Calu3 (cell line): ENCODE data around the gene KCNAB1. TPM values are rescaled to one million over a fixed set of nuclear protein-coding genes. Genes with fewer than 3 reads are reported as not detected.

Source experiments
- BruUV-seq: library from RNA; stranded (reverse); fragments of 400-500 nt; replicated peaks from 2 replicates; lab custom pipeline; 2021; lab: Mats Ljungman, UMichigan
- CTCF ChIA-PET: fragments of 300-600 bp; sonication (Branson Sonifier 250); formaldehyde crosslinking; loops from one replicate; lab custom pipeline; 2022; ENCODE audit warnings: antibody characterized with exemption; lab: Charles Lee
- DNase-seq: peaks from one replicate; pipeline ENCODE4 v3.0.0; 2022
- H3K27ac Mint-ChIP-seq: one replicate; pipeline ENCODE4 v1.8.0; 2022; ENCODE audit warnings: mixed read lengths; ENCODE audit not compliant: unreplicated experiment
- H3K27me3 Mint-ChIP-seq: one replicate; pipeline ENCODE4 v1.8.0; 2022; ENCODE audit warnings: mixed read lengths; ENCODE audit not compliant: unreplicated experiment
- H3K36me3 Mint-ChIP-seq: one replicate; pipeline ENCODE4 v1.8.0; 2022; ENCODE audit warnings: mild to moderate bottlenecking, moderate library complexity, mixed read lengths; ENCODE audit not compliant: insufficient read depth, unreplicated experiment
- H3K4me1 Mint-ChIP-seq: one replicate; pipeline ENCODE4 v1.8.0; 2022; ENCODE audit warnings: mild to moderate bottlenecking, low read depth, mixed read lengths; ENCODE audit not compliant: unreplicated experiment
- H3K4me3 Mint-ChIP-seq: one replicate; pipeline ENCODE4 v1.8.0; 2022; ENCODE audit warnings: mild to moderate bottlenecking, low read depth, moderate library complexity, mixed read lengths; ENCODE audit not compliant: unreplicated experiment
- H3K9me3 Mint-ChIP-seq: one replicate; pipeline ENCODE4 v1.8.0; 2022; ENCODE audit warnings: low read depth, mixed read lengths; ENCODE audit not compliant: unreplicated experiment
- CTCF ChIP-seq: fragments of 200-600 bp; IDR thresholded peaks from one replicate; pipeline ENCODE4 v1.8.0; 2022; ENCODE audit warnings: antibody characterized with exemption; ENCODE audit not compliant: unreplicated experiment
- intact Hi-C: fragments of 100-400 bp; cut with micrococcal nuclease; formaldehyde crosslinking; loops from one replicate; pipeline ENCODE4 v1.10.0; 2022; ENCODE audit not compliant: unreplicated experiment
- total RNA-seq: library from RNA; stranded (reverse); gene quantifications from 2 replicates; pipeline ENCODE4 v1.2.3, GENCODE V29; 2022

Gene KCNAB1
- total RNA-seq, 1 experiment from 2014 or later: 1.6 TPM

- intact Hi-C loops: no loop called here
- peak overlapping the region; percentile 14 for H3K27ac Mint-ChIP-seq
- H3K27me3 Mint-ChIP-seq: peaks cover 21% of the 10 kb centered on the region
- H3K4me1 Mint-ChIP-seq: peaks cover 22% of the 10 kb centered on the region
- no TSS peak for BruUV-seq
- no peaks in the 10 kb centered on the region for H3K36me3 Mint-ChIP-seq
- H3K4me3 Mint-ChIP-seq: no peak overlapping the region
- TF ChIP-seq CTCF: no peak
- peaks cover 2% of the 10 kb centered on the region for H3K9me3 Mint-ChIP-seq
- CTCF ChIA-PET: no interaction called here
- no peak for DNase-seq
Measured at GRCh38 chr3:156316076-156316475, 195.7 kb downstream of the KCNAB1 start.

GRCh38 chr3:156317462-156318074 lies 197.2 kb downstream of the KCNAB1 start:
- DNase-seq: no peak
- BruUV-seq: no TSS peak
- no peaks in the 10 kb centered on the region for H3K9me3 Mint-ChIP-seq
- H3K27ac Mint-ChIP-seq: peak overlapping the region; percentile 20
- CTCF ChIA-PET: interaction anchor here (0.7 to 1.5 kb wide), 4 partner anchors 10 to 99 kb away, joined by 3 read pairs; no protein-coding TSS in a partner anchor
- H3K4me1 Mint-ChIP-seq: peaks cover 22% of the 10 kb centered on the region
- H3K4me3 Mint-ChIP-seq: no peak overlapping the region
- H3K27me3 Mint-ChIP-seq: peaks cover 13% of the 10 kb centered on the region
- intact Hi-C loops: no loop called here
- no peaks in the 10 kb centered on the region for H3K36me3 Mint-ChIP-seq
- no peak for TF ChIP-seq CTCF

GRCh38 chr3:156321945-156322344 lies 201.6 kb downstream of the KCNAB1 start:
- BruUV-seq: no TSS peak
- CTCF ChIA-PET: interaction anchor here (0.5 kb wide), 1 partner anchor 1184 kb away, joined by 4 read pairs; no protein-coding TSS in a partner anchor
- Mint-ChIP-seq H3K27ac (no peak overlapping the region), H3K4me3 (no peak overlapping the region), H3K4me1 (peaks cover 13% of the 10 kb centered on the region), H3K27me3 (no peaks in the 10 kb centered on the region), H3K9me3 (no peaks in the 10 kb centered on the region), H3K36me3 (no peaks in the 10 kb centered on the region)
- no peak for TF ChIP-seq CTCF
- intact Hi-C loops: no loop called here
- DNase-seq: no peak

- Mint-ChIP-seq H3K4me3 (no peak overlapping the region), H3K9me3 (no peaks in the 10 kb centered on the region), H3K27me3 (no peaks in the 10 kb centered on the region), H3K36me3 (no peaks in the 10 kb centered on the region), H3K27ac (no peak overlapping the region), H3K4me1 (no peaks in the 10 kb centered on the region)
- intact Hi-C loops: no loop called here
- no peak for TF ChIP-seq CTCF
- DNase-seq: no peak
- BruUV-seq: no TSS peak
- CTCF ChIA-PET: no interaction called here
Measured at GRCh38 chr3:156323466-156323865, 203.1 kb downstream of the KCNAB1 start.
